NT2/D1 (cell line): ENCODE data around the gene LPP.

Experiments used
- SUZ12 ChIP-seq: IDR thresholded peaks from 2 replicates; pipeline ENCODE4 v1.6.1; 2011; ENCODE audit not compliant: insufficient read length, insufficient read depth; ENCODE audit errors: extremely low read depth
- YY1 ChIP-seq: IDR thresholded peaks from 2 replicates; pipeline ENCODE4 v1.6.1; 2011; ENCODE audit not compliant: insufficient read length, insufficient read depth
- ZNF274 ChIP-seq: IDR thresholded peaks from 2 replicates; pipeline ENCODE4 v1.6.1; 2011; ENCODE audit warnings: mild to moderate bottlenecking, low read depth, low read length

DNA sequence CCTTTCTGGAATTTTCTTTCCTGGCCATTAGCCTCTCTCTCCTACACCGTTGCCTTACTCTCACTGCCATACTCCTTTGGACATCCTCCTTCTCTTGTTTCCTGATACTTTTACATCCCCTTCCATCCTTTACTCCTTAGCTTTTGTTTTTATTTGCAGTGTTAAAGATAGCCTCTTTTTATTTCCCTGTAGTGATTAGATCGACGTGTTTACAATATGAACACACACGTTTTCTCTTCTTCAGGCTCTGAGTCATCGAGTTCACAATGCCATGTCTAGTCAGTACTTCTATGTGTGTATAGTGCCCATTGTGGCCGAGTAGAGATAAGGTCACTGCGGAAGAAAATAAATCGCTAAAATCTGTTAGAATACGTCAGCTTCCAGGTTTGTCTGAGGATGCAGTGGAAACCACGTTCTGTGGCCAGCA is 208.5 kb downstream of the LPP start:
- TF ChIP-seq YY1: no peak
- no peak for TF ChIP-seq SUZ12
- TF ChIP-seq ZNF274: no peak
